NCI-H1417 (cell line): ENCODE measurements around the gene ARHGAP6.
"Not testable (repeated sequence)": the region's sequence is repeated elsewhere in the genome, so short reads cannot be mapped to it uniquely, and the experiment has no call there.

ENCODE experiments used
- DNase-seq, 3 experiments: peaks; one replicate each; lab custom pipeline; 2025; lab: John Stamatoyannopoulos, UW

The ARHGAP6 gene

DNA sequence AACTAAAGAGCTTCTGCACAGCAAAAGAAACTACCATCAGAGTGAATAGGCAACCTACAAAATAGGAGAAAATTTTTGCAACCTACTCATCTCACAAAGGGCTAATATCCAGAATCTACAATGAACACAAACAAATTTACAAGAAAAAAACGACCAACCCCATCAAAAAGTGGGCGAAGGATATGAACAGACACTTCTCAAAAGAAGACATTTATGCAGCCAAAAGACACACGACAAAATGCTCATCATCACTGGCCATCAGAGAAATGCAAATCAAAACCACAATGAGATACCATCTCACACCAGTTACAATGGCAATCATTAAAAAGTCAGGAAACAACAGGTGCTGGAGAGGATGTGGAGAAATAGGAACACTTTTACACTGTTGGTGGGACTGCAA lies 304.1 kb downstream of the ARHGAP6 start:
- DNase-seq = not testable (repeated sequence)

DNA sequence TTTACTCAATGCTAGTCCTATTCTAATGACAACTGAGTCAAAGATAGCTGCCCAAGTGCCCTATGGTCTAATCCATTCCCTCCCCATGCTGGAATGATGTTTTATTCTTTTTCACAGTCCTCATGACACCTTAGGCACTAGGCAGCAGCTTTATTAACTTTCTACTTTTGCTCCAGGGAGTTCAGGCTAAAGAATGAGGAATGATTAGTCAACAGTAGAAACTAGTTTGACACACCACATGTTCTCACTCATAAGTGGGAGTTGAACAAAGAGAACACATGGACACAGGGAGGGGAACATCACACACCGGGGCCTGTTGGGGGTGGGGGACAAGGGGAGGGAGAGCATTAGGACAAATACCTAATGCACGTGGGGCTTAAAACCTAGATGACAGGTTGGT lies 309.8 kb downstream of the ARHGAP6 start:
- not testable (repeated sequence) for DNase-seq

DNA sequence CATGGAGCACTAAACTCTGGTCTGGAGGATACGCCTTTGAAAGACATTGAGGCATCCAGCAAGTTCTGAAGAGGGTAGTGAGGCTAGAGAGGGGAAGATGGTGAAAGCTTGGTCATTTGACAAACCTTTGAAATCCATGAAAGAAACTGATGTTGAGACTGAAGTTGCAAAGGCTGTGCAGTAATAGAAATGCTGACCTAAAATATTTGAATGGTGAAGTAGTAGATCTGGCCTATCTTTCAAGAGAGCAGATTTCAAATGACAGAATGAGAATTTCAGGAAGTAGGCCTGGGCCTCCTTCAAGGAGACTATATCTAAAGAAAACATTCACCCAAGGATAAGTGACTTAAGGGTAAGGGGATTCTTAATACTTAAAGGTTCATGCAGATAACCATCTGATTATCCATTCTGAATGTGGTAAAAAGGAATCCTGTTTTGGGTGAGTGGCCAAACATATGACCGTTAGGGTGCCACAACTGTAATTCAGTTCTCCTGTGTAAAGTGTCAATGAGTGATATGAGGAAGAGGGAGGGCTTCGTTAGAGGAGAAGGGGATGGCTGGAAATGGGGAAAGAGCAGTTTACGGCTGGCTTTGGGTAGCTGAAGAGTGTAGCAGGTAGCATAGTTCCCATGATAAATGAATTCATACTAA lies 310.3 kb downstream of the ARHGAP6 start:
- DNase-seq = no peak

DNA sequence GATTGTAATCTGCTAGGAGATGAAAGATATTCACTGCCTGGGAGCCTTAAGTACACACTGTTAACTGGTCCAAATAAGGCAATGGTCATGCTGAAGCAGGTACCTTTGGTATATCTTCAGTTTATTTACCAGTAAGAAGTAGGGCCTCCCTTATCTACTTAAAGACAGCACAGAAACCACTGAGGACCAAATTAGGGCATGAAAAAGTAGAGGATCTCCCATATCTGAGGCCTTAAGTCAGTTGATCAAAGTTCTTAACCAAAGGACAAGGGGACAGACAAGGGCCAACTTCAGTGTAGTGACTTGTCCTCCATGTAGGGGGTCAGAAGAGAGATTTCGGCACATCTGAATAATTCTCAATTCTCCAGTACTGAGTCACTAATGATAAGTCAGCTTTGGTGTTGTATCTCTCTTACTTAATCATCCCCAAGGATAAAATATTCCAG lies 313.4 kb downstream of the ARHGAP6 start:
- no peak for DNase-seq

DNA sequence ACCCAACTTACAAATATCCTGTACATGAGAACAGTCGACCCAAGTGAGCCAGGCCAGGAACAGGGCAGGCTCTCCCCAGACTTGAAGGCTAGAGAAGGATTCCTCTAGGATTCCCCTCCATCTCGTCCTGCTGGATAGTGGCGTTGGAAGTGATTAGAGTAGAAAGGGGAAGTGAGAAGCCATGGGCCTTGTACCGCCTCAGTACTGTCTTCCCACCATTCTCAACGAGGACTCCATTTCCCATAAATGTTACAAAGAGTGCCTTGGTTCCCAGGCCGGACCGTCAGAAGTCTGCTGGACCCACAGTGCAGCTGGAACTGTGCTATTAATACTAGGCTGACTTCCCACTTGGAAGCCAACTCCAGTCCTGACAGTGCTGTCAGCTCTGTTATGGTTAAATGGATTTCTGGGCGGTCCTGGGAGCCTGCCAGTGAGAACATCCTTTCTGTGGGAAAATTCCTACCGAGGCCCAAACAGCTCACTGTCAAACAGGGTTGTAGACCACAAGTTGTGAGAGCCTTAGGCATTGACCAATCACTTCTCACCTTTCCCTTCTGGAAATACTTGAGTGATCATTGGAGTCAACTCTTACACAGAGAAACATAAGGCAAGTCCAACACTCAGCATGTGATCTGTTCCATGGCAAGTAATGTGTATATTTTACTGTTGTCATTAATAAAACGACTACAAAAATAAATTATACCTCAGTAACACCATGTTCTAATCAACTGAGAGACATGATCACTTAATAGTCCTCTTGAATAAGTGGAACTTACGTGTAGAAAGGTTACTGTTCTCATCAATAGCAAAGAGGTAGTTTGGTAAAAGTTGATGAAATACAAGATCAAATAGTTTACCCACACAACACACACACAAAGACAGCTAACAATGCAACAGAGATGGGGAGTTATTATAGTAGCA lies 314.1 kb downstream of the ARHGAP6 start:
- no peak for DNase-seq

DNA sequence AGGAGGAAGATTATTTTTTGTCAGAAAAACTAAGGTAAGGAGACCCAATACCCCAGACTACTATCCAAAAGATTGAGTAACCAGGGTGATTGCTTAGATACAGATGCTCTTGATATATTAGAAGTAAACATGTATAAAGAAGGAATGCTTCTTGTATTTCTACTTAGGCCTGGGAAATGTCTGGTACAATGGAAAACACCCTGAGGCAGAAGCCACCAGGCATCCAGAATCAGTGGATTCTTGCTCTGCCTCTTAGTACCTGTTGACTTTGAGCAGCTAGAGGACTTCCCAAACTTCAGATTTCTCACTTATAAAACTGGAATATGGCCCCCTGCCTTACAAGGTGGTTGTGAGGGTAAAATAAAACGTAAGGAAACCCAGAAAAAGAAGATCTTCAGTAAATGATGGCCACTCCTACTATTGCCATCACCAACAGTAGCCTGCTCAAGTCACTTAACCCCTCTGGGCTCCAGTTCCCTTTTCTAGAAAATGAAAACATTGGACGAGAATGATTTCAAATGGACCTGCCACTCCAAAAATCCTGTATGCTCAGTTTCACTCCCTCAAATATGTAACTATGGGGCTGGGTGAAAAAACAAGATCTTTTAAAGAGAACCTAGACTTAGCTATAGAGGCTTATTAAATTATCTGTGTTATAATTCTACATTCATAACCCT lies 315.9 kb downstream of the ARHGAP6 start:
- no peak for DNase-seq

DNA sequence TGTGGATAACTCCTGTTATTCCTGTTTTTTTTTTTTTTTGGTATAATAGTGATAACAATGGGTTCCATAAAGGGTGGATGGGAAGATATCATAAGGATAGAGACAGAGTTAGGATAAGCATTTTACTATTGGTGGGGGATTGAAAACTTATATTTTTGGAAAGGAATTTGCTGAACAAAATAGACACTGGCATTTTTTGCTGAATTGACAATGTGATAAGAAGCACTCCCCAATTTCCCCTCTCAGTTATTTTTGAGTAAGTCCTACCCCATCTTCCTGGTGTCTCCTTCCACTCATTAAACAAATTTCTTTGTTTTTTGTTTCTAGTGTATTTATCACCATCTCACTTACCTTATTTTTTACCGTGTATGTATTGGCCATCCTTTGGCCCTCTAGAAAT lies 316.7 kb downstream of the ARHGAP6 start:
- DNase-seq = no peak

DNA sequence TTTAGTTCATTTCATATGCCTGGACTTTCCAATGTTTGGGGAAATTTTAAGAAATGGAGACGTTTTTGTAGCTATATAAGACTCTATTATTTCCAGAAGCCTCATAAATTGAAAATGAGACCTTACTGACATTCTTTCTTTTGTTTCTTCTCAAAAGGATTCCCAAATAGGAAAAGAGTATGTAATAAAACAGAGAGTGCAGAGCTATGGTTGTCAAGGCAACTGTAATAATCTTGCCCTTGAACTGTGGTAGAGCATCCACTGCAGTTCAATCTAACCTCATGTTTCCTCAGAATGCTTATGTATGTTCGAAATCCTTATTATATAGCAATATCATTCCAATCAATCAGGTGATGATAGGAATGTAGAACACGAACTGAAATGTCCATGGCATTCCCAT lies 318.4 kb downstream of the ARHGAP6 start:
- peak in 1 of 3 experiments; percentile 28 for DNase-seq

DNA sequence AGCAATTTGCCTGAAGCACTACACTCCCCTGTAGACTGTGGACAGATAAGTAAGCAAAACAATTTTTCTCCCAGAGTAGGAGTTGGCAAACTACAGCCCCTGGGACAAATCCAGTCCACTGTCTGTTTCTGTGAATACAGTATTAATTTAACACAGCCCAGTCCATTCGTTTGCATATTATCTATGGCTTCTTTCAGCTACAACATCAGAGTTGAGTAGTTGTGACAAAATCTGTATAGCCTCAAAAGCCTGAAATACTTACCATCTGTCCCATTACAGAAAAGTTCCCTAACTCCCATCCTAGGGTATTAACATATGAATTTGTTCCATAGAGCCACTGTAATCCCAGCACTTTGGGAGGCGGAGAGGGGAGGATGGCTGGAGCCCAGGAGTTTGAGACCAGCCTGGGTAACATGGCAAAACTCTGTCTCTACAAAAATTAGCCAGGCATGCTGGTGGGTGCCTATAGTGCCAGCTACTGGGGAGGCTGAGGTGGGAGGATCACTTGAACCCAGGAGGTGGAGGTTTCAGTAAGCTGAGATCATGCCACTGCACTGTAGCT lies 319.5 kb downstream of the ARHGAP6 start:
- no peak for DNase-seq

DNA sequence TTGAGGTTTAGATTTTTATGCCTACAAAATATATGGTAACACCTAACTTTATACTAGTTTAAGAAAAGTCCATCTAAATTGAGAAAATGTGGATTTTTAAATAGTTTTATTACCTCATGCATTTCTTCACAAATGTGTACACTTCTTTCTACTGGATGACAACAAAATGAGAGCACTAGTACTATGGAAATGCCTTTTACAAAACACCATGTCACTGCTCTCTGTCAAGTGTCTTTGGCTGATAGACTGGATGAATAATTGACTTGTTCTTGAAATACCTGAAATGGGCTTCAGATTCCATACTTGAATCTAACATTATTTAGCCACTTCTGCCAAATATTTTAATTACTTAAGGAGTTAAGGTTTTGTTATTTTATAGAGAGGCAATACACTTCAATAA lies 323.0 kb downstream of the ARHGAP6 start:
- DNase-seq = no peak

DNA sequence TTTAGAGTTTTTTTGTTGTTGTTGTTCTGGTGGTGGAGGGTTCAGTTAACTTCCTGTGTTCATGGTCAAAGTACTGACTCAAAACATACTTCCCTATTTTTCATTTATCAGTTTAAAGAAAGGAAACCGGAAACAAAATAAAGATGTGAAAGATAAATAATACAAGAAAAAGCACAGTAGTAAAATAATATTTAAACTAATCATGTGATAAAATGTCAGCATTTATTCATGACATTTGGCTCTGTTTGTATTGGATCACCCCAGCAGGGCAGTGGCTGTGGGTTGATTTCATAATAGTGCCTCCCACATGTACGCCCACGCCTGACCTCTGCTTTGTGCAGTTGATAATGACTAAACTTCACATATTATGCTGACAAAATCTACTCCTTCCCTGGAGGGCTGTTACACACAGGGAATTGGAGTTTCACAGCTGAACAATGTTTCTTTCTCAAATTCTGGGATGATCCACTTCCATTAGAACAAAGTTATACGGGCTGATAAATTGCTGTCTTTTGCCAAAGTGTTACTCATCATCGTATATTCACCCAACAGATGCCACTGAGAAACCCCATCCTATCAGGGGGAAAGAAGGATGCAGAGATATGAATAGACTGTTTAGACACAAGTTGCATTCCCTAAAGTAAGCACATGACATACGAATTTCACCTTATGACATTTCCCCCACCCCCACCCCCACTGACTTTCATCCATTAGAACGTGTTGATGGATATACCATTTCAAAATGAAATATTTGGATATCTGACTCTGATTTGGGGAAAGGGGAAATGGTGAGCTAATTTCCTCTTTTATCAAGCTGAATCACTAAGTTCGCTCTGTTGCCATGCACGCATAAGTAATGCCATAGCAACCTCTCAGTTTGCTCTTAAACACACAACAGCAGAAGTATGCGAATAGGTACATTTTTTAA lies 324.2 kb downstream of the ARHGAP6 start:
- DNase-seq = no peak

DNA sequence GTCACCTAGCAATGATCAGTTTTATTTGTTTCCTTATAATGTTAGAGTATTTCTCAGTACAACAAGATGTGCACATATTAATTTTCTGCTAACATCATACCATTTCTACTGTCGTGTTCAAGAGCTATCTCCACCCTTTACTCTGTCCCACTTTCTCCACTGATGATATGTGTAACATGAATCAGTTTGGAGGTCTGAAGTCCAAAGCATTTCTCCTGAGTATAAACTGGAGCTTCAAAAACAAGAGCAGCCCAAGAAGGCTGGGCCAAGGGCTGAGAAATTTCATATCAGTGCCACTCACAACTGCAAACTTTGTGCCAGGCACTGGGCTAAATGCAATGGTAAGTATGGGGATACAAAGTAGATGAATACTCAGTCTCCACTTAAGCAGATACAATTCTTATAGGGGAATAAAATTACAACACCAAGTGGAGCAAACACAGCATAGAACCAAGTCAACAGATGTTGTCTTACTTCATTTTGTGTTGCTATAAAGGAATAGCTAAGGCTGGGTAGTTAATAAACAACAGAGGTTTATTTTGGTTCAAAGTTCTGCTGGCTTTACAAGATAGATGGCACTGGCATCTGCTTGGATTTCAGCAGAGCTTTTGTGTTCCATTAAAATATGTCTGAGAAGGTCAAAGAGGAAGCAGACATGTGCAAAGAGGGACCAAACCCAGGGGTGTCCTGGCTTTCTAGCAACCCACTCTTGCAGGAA lies 328.3 kb downstream of the ARHGAP6 start:
- DNase-seq = no peak

DNA sequence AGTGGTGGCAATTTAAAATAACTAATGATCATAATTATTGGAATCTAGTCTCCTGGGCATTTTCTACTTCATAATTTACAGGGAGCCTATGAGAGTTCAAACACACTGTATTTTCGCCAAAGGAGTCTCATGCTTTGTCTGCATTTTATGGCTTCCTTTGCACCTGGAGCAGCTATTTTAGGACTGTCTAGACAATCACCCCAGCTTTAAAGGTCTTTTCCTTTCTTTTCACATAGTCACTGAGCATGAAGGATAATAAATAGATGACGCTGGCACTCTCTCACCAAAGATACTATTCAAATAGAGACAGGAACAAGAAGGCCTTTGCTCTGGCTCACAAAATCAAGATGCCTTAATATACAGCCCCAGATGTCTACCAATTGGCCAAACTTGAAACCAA lies 329.5 kb downstream of the ARHGAP6 start:
- peak in 2 of 3 experiments; percentile 39 to 86 for DNase-seq

DNA sequence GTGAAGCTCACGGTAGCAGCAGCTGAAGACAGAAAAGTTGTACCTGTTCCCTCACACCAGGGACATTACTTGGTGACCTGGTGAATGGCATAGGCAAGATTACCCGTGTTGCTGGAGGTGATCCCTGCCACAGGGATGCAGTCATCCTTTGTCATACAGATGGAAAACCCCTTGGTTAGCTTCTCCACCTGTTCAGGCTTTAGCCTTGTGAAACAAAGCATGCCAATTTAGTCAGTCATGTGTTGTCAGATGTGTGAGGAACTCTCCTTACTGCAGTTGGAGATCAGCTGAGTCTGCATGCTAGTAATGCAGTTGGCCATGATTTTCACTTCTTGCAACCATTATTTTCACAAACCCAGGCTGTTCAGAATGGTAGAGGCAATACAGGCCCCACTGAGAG lies 331.6 kb downstream of the ARHGAP6 start:
- DNase-seq = no peak

DNA sequence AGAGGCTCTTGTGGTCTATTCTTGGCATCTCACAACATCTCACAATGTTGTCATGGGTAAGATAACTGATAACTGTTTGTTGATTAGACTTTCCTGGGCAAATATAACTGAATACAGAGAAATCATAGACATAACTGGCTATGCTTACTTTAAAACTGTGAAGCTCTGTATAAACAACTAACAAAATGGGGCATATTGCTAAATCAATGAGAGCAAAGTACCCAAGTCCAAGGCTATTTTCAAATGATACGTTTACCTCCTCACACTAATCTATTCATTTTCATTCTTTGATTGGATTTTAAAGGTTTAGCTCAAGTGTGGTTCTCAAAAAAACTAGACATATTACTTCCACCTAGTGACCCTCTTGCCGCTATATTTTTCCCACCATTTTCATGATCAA lies 333.9 kb downstream of the ARHGAP6 start:
- no peak for DNase-seq

DNA sequence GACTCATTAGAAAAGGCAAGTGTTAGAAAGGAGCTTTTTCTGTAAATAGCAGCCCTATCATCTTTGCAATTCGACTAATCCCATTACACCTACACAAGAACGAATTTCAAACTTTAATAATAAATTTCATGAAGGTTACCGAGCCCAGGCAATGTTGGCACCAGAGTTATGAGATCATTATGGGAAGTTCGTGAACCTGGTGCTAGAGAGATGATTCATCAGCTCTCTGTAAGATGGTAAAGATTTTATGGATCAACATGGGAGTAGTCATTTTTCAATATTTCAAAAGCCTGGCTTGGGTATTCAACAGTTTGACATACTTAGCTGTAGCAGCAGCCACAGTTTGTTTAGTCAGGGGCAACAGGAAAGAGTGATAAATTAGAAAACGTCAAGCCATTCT lies 336.7 kb downstream of the ARHGAP6 start:
- peak in 2 of 3 experiments; percentile 18 to 74 for DNase-seq

DNA sequence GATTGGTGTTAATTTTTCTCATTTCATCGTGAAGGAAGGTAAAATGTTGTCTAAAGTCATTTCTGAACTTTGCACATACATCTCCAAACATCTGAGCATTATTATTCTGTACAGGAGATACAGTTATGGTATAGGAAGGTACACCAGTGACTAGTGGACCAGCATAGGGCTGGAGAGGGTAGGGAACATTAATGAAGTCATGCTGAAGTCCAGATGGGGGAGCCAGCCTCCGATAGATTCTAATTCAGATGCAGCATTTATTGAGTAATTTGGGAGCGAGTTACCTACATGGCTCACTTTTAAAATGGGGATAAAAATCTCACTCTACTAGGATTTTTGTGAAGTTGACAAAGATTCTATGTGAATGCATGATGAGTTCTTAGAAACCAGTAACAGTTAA lies 337.6 kb downstream of the ARHGAP6 start:
- no peak for DNase-seq

DNA sequence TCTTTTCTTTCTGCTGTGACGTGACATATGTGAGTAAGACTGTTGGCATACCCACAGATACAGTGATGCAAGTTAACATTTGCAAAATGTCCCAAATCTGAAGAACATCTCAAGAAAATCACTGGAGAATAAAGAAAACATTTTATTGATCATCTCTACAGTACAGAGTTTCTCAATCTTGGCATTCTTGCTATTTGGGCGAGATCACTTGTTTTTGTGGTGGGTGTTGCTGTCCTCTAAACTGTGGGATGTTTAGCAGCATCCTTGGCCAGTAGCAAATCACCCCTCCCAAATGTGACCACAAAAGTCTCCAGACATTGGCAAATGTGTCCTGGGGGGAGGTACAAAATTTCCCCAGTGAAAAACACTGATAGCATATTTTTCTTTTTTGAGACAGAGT lies 343.7 kb downstream of the ARHGAP6 start:
- no peak for DNase-seq

DNA sequence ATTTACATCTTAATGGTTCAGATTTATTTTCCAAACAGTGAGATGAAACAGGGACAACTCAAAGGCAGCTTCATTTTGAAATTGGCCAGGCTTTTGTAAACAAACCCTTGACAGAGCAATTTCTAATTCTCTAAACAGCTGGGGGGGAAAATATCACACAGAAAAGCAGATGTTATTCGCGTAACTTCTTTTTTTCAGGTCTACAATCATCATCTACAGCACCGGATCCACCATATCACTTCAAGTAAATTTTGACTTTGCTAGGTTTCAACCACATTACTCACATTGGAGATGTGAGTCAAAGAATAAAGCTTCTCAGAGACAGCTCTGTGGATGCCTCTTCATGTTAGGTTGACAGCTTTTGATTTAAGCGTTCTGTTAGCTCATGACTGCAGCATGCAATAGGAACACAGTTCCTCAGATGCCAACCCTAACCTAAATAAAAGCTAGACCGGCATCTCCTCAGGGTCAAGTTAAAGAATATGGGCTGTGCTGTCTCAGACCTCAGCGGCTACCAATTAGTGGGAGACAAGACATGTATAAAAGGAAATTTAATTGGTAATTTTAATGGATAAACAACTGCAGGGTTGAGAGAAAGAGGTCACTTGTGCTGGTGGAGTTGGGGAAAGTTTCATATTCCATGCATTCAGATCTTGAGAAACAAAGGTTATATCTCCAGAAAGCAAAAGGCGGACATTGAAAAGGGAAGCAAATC lies 345.8 kb downstream of the ARHGAP6 start:
- peak in 2 of 3 experiments; percentile 55 to 77 for DNase-seq

DNA sequence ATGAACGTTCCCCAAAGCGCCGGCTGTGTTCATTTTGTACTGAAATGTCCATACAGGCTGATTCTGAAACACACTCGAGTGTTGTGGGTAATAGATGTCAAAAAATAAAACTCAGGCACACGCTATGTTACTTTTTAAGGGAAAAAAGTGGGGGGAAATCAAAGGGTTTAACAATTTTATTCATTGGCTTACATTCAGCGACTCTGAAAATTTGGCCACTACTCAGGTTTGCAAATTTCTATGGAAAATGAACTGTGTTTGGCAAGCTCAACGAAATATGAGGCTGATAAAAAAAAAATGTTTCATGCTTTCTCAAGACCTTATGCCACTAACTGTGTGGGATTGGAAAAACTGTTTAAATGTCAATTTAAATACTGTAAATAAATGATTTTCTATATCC lies 354.0 kb downstream of the ARHGAP6 start:
- no peak for DNase-seq
